ENCODE results near the gene RPP40. TPM values are rescaled to one million over a fixed set of nuclear protein-coding genes. Genes with fewer than 3 reads are reported as not detected.
"Not testable (repeated sequence)": the region's sequence is repeated elsewhere in the genome, so short reads cannot be mapped to it uniquely, and the experiment has no call there.

The RPP40 gene
- polyA plus RNA-seq (ENCODE audit: insufficient read depth in 1 of 5, insufficient read length in 5 of 5, low replicate concordance in 1 of 5): 10 to 100 TPM in 4 of 5 donors, 1 to 10 TPM in 1; 9.7 to 13.2 (median 12.2) TPM
- long read RNA-seq, donor 1, transcript RPP40-202 (8 exons, 1,483 nt): major isoform, 5 of 6 reads
- long read RNA-seq, donor 1, partial matches to known transcripts: 0 of 6 reads
- long read RNA-seq, donor 1, other reads (novel, unspliced or antisense): 0 of 6 reads
- long read RNA-seq, donor 2, partial matches to known transcripts: 0 of 4 reads
- long read RNA-seq, donor 2, other reads (novel, unspliced or antisense): 0 of 4 reads
- long read RNA-seq, donor 3, partial matches to known transcripts: 5 of 8 reads
- long read RNA-seq, donor 3, other reads (novel, unspliced or antisense): 0 of 8 reads
- long read RNA-seq, donor 4, partial matches to known transcripts: 0 of 5 reads
- long read RNA-seq, donor 4, other reads (novel, unspliced or antisense): 0 of 5 reads
- long read RNA-seq, donor 5, transcript RPP40-202 (8 exons, 1,483 nt): major isoform, 5 of 8 reads
- long read RNA-seq, donor 5, partial matches to known transcripts: 0 of 8 reads
- long read RNA-seq, donor 5, other reads (novel, unspliced or antisense): 0 of 8 reads
- long read RNA-seq, donor 6, transcript RPP40-202 (8 exons, 1,483 nt): major isoform, 7 of 7 reads
- long read RNA-seq, donor 6, partial matches to known transcripts: 0 of 7 reads
- long read RNA-seq, donor 6, other reads (novel, unspliced or antisense): 0 of 7 reads
- long read RNA-seq, donor 7, transcript RPP40-202 (8 exons, 1,483 nt): major isoform, 5 of 6 reads
- long read RNA-seq, donor 7, partial matches to known transcripts: 0 of 6 reads
- long read RNA-seq, donor 7, other reads (novel, unspliced or antisense): 0 of 6 reads
- long read RNA-seq, donor 8, partial matches to known transcripts: 0 of 3 reads
- long read RNA-seq, donor 8, other reads (novel, unspliced or antisense): 0 of 3 reads

- peak; percentile 95 to 97 for DNase-seq
Measured at GRCh38 chr6:5003604-5004372, at the start of gene RPP40. RPP40 (minus strand) TSS chr6:5004037; CDS start chr6:5004002, 35 bp downstream.

- DNase-seq: peak in 1 of 2 donors; percentile 10
Measured at GRCh38 chr6:5053038-5053437, 49.2 kb upstream of the RPP40 start.

GRCh38 chr6:5051394-5051793 lies 47.6 kb upstream of the RPP40 start:
- no peak for DNase-seq

- no peak for DNase-seq
Measured at GRCh38 chr6:5050009-5050408, 46.2 kb upstream of the RPP40 start.

- no peak for DNase-seq
Measured at GRCh38 chr6:5046430-5046829, 42.6 kb upstream of the RPP40 start.

GRCh38 chr6:5045416-5045815 lies 41.6 kb upstream of the RPP40 start:
- DNase-seq: no peak

GRCh38 chr6:5044866-5045265 lies 41.0 kb upstream of the RPP40 start:
- no peak for DNase-seq

- no peak for DNase-seq
Measured at GRCh38 chr6:5042436-5042835, 38.6 kb upstream of the RPP40 start.

- DNase-seq: no peak
Measured at GRCh38 chr6:5041955-5042354, 38.1 kb upstream of the RPP40 start.

- no peak for DNase-seq
Measured at GRCh38 chr6:5036269-5036668, 32.4 kb upstream of the RPP40 start.

GRCh38 chr6:5034736-5035135 lies 30.9 kb upstream of the RPP40 start:
- DNase-seq: no peak

- DNase-seq: no peak
Measured at GRCh38 chr6:5034328-5034727, 30.5 kb upstream of the RPP40 start.

GRCh38 chr6:5033214-5033904 lies 29.5 kb upstream of the RPP40 start:
- not testable (repeated sequence) for DNase-seq

- DNase-seq: not testable (repeated sequence)
Measured at GRCh38 chr6:5032706-5033105, 28.9 kb upstream of the RPP40 start.

- no peak for DNase-seq
Measured at GRCh38 chr6:5031150-5031549, 27.3 kb upstream of the RPP40 start.

- peak; percentile 40 to 55 for DNase-seq
Measured at GRCh38 chr6:5030596-5031136, 26.8 kb upstream of the RPP40 start.

- DNase-seq: no peak
Measured at GRCh38 chr6:5029609-5030008, 25.8 kb upstream of the RPP40 start.

- no peak for DNase-seq
Measured at GRCh38 chr6:5028921-5029320, 25.1 kb upstream of the RPP40 start.

GRCh38 chr6:5028301-5028700 lies 24.5 kb upstream of the RPP40 start:
- DNase-seq: no peak

GRCh38 chr6:5025911-5026819 lies 22.3 kb upstream of the RPP40 start:
- peak; percentile 61 to 67 for DNase-seq

Measured in right lung (tissue), 10 donors.